GM21423 (cell line): ENCODE measurements around the gene CUL1.
"Not testable (repeated sequence)": the region's sequence is repeated elsewhere in the genome, so short reads cannot be mapped to it uniquely, and the experiment has no call there.

Experiments used
- ATAC-seq: cut with Tn5 transposase; IDR thresholded peaks from one replicate; pipeline ENCODE4 v1.9.1; 2021; ENCODE audit warnings: mild to moderate bottlenecking, moderate library complexity; ENCODE audit not compliant: unreplicated experiment

CUL1 gene

DNA sequence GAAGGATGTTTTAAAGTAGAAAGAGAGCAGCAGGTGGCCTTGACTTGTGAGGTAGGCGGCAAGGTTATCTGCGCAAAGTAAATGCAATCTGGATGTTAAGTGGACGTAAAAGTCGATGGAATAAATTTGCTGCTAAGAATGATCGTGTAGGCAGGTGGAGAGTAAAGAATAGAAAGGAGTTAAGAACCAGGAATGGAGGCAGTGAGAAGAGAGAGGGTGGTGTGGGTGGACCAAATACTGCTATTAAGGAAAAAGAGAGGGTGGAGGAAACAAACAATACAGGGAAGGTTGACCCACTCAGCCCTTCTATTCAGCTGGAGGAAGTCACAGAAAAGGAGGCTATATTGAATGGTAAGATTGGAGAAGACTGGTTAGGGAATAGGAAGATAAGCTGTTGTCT lies 1.9 kb upstream of the CUL1 start:
- no peak for ATAC-seq

DNA sequence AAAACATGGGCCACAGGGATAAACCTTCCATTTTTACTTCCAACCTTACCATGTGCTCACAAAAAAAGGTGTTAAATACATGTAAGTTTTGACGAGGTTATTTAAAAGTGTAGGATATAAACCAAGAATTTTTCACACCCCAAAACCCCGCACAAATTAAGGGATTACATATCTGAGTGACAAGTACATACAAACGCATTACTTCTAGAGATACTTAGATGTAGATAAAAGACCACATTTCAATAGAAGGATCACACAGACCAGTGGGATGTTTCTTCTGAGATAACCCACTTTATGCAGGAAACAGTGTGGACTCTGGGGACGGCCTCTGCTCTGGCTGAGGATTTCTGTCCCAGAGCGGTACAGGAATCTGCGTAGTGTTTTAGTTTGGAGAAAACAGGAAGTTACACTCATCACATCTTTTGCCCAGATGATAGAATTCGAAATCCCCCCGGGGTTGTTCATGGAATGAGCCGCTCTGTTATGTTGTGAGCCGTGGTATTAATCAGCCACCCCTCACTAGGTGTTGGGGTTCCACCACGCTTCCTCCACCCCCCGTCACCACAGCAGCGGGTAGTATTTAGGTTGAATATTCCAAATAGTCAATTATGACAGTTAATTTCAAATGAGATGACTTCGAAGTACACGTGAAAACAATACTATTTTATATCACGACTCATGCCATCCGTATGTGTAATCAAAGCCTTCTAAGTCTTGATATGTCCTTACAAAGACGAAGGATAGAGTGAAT lies 1.3 kb upstream of the CUL1 start:
- ATAC-seq: no peak

DNA sequence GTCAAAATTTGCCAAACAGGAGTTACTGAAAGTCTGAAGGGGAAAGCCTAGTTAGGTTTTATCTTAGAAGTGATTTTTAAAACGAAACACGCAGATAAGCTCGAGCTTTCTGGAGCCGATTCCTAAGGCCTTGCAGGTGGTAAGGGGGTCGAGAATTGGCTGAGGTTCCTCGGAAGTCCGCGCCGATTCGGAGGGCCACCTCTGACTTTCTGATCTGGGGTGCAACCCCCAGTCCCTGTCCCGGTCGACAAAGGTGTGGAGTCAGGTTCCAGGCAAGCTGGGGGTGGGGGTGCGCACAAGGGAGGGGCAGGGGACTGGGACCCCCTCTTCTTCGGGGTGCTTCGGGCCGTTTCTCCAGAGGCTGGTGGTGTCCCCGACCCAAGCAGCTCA lies 701 bp upstream of the CUL1 start:
- ATAC-seq: peak; percentile 1

DNA sequence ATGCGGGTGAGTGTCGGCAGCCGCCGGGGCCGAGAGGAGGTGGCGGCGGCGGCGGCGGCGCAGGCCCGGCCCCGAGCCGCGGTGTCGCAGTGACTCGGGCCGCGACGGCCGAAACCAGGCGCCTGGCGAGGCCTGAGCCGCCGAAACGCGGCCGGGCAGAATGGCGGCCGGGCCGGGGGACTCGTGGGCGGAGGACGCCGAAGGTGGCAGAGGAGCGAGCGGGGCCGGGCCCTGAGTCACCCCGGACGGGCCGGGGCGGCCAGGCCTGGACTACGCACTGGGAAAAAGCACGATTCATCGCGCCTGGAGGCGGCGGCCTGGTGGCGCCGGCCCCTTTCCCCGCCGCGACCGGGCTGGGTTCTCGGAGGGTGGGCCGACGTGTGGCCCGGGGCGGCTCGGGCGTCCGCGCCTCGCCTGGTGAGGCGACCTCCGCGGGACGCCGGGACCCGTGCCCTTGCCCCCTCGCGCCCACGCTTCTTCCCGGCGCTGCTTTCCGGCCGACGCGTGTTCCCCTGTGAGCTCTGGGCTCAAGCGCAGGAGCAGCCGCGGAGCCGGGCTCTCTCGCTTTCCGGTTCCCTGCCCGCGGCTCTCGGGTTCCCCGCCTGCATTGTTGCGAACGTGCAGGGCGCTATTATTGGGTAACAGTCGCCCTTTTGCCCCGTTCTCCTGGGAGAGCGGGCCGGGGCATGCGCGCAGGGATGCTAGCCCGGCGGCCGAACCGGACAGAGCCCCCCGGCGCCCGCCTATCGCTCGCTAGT lies 500 bp downstream of the CUL1 start:
- peak; percentile 38 for ATAC-seq

DNA sequence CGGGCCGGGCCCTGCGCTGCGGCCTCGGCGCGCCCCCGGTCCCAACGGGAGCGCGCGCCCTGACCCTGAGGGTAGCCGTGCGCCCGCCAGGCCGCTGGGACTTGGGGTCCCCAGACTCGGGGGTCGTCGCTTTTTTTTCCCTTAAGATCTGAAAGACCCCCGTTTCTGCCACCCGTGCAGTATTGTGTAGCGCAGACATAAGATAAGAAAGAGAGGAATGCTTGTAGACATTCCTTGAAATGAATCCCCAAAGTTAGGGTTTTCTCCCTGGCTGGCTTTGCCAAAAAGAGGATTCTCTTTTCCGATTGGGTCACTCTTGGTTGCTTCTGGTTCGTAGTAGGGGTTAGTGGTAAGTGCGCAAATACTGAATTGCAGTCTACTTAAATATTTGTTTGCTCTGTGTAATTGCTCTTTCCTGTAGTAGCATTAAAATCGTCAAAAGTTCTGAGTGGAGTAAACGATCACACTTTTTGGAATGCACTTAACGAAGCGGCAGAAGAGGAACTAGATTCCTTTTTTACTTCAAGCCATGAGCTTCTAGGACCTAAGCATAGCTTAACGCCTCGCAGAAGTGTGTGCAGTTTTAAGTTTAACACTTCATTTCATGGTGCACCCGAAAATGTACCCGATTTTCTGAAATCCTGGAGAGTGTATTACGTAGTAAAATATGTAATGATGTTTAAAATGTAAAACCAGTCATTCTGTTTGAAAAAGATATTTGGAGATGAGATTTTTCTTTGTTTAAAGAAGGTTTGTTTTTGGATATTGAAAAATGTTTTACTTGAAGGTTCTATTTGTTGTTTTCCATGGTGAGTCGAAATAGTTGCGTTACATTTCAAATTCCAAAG lies 1.3 kb downstream of the CUL1 start:
- peak; percentile 34 for ATAC-seq

DNA sequence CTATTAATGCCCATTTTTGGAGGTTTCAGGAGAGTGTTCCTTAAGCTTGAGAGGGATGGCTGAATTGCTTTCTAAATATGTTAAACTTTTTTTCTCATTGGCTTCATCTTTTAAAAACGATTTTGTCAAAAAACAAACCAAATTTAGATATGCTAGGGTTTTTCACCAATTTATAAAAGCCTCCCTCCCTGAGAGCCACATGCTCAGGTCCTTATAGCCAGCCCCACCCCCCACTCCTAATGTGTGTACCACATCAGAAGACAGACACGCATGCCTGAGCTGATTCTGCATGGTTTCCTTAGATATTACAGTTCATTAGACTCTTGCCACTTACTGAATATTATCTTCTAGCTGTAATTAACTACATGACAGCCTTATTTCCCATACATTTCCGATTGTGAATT lies 2.0 kb downstream of the CUL1 start:
- ATAC-seq: no peak

GRCh38 chr7:148701414-148701813 lies 2.7 kb downstream of the CUL1 start:
- no peak for ATAC-seq

GRCh38 chr7:148702876-148703670 lies 4.4 kb downstream of the CUL1 start:
- ATAC-seq: no peak

DNA sequence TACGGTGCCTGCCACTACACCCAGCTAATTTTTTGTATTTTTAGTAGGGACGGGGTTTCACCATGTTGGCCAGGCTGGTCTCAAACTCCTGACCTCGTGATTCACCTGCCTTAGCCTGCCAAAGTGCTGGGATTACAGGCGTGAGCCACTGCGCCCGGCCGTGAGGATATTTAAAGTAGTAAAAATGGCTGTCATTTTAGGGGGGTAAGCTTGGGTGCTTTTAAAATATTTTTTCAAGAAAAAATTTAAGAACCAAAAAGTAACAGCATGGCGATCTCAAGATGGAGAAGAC lies 4.9 kb downstream of the CUL1 start:
- not testable (repeated sequence) for ATAC-seq

DNA sequence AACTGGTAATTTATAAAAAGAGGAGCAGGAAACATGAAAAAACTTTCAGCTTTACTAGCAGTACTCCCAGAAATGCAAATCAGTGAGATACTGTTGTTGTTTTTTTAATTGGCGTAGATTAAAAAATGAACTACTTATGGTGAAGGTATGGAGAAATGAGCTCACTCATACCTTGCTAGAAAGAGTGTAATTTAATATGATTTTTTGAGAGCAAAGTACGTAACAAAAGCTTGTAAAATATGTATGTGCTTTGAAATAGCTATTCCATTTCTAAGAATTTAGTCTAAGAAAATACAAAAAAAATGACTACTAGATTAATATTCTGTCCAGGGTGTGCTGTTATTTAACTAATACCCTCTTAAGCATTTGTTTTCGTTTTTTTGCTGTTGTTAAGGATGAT lies 5.5 kb downstream of the CUL1 start:
- no peak for ATAC-seq

DNA sequence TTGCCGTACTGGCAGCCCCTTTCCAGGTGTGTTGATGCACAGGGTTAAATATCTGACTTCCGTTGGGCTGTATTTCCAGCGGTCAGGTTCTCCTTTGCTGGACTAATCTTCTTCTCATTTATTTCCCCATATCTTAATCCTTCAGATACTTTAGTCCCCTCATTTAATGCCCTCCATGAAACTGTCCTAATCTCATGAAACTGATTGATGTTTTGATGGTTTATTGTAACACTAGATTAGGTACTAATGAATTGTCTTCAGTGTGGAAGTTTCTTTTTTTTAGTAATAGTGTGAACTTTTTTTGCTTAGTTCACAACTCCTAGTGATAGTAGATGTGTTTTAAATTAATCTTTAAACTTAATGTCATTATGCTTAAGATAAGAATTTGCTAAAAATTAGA lies 6.3 kb downstream of the CUL1 start:
- no peak for ATAC-seq

DNA sequence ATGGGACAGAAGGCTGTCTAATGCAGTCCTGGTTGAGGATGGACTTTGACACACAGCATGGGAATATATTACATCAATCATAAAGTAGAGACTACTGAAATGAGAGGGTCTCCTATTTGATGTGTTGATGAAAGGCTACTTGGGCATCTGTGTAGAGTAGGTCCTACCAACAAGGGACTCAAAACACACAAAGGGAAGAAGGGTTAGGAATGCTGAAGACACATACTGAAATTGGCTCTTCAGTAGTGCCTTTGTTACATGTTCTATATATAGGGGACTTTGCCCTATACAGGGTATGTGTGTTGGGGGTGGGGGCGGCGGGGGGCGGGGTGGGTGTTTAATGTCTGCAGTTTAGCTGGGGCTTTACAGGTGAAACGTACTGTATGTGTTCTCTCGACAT lies 7.7 kb downstream of the CUL1 start:
- no peak for ATAC-seq

- ATAC-seq: no peak
Observed at GRCh38 chr7:148708026-148708885, 9.6 kb downstream of the CUL1 start.

DNA sequence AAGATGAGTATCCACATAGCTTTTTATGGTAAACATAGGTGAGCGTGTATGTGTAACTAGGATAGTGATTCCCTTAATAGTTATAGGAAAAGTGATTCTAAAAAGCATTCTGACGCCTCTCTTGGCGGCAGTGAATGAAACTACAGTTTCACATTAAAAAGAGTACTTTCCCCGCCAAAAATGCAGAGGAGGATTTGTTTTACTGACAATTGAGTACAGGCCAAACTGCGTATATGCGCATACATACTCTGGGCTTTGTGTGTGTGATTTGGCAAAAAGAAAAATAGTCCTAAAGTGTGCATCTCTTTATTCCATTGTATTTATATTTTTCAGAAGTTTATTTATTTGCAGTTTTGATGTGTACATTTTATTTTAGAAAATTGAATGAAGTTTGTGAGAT lies 10.3 kb downstream of the CUL1 start:
- no peak for ATAC-seq

DNA sequence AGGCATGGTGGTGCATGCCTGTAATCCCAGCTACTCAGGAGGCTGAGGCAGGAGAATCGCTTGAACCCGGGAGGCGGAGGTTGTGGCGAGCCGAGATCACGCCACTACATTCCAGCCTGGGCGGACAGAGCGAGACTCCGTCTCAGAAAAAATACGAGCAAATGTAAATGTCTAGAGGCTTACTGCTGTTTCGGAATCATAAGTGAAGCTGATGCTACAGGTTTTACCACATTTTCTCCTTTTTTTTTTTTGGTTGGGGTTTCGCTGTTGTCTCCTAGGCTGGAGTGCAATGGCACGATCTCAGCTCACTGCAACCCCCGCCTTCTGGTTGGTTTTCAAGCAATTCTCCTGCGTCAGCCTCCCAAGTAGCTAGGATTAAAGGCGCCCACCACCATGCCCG lies 11.7 kb downstream of the CUL1 start:
- not testable (repeated sequence) for ATAC-seq

- no peak for ATAC-seq
Observed at GRCh38 chr7:148711191-148712102, 12.7 kb downstream of the CUL1 start.

DNA sequence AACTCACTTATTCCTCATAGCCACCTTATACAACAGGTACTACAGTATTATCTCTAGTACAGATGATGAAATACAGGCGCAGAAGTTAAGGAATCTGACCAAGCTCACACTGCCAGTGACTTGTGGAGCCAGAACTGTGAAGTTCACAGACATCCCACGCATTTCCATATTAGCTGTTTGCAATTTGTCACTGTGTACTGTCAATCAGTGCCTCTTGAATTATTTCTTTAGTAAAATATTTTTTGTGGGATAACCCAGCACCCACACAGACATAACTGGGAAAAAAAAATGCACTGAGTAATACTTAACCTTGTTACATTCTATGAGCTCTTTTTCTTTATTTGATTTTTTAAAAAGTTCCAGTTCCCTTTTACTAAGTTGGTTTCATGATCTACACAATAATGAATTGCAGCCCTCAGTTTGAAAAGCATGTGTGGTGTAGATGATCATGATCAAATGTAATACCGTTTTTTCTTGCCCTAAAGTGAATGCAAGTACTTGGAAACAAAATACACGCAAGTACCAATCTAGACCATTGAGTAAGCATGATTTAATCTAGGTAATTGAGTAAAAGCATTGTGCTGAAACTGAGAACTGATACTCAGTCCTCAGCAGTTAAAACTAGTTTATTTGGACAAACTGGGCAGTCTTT lies 14.1 kb downstream of the CUL1 start:
- ATAC-seq: peak; percentile 49

DNA sequence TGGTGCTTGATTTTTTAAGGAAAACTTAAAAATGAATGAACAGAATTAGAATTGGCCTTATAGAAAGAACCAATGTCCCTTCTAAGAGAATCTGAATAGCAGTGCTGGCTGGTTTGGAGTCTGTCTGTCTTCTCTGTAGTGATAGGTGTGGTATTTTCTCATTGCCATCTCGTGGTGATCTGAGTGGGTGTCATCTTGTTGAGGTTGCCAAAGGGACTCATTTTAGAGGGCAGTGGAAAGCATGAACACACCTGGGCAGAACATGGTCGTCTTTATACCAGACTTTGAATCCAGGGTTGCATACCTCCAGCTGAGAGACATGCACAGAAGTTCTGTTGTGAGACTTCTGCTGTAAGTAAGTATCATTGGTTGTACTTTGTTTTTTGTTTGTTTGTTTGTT lies 15.8 kb downstream of the CUL1 start:
- ATAC-seq: no peak

- ATAC-seq: no peak
Observed at GRCh38 chr7:148715027-148715426, 16.3 kb downstream of the CUL1 start.
